DMS153 treated with DMSO at 0.1 percent for 48 hours (cell line): ENCODE data around the gene ZER1.
"Not testable (repeated sequence)": the region's sequence is repeated elsewhere in the genome, so short reads cannot be mapped to it uniquely, and the experiment has no call there.

Source experiments
- DNase-seq: peaks from one replicate; lab custom pipeline; 2025; ENCODE audit not compliant: unreplicated experiment; lab: John Stamatoyannopoulos, UW

The ZER1 gene

DNA sequence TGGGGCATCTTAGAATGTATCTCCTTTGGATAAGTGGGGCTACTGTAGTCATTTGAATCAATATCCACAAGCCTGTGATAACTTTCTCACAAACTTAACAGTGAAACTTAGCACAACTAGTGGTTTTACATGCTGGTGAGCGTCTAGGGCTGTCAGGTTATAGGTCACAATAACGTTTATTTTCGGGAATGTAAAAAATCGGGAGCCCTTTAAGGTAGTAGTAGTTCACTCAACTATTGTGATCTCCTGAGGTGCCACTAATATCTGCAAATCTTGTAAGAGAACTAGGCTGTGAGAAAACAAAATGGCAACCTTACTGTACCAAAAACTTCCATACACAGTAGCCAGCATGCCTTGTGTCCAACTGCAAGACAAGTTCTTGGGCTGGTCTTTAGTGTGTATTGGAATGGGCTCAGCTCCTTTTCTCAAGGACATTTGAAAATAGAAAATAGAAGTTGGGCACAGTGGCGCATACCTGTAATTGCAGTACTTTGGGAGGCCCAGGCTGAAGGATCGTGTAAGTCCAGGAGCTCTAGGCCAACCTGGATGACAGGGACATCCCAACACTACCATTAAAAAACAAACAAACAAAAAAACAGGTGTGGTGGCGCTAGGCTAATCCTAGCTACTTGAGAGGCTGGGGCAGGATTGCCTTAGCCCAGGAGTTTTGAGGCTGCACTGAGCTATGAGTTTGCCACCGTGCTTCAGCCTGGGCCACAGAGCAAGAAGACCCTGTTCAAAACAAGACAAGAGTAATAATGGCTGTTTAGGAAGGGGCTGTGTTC lies 74.6 kb downstream of the ZER1 start:
- DNase-seq = no peak

- no peak for DNase-seq
These were observed 77.4 kb downstream of the ZER1 start for GRCh38 chr9:128694344-128694743.

- DNase-seq = not testable (repeated sequence)
These were observed 78.0 kb downstream of the ZER1 start for GRCh38 chr9:128693738-128694137.

GRCh38 chr9:128690684-128691034 lies 81.1 kb downstream of the ZER1 start:
- no peak for DNase-seq

DNA sequence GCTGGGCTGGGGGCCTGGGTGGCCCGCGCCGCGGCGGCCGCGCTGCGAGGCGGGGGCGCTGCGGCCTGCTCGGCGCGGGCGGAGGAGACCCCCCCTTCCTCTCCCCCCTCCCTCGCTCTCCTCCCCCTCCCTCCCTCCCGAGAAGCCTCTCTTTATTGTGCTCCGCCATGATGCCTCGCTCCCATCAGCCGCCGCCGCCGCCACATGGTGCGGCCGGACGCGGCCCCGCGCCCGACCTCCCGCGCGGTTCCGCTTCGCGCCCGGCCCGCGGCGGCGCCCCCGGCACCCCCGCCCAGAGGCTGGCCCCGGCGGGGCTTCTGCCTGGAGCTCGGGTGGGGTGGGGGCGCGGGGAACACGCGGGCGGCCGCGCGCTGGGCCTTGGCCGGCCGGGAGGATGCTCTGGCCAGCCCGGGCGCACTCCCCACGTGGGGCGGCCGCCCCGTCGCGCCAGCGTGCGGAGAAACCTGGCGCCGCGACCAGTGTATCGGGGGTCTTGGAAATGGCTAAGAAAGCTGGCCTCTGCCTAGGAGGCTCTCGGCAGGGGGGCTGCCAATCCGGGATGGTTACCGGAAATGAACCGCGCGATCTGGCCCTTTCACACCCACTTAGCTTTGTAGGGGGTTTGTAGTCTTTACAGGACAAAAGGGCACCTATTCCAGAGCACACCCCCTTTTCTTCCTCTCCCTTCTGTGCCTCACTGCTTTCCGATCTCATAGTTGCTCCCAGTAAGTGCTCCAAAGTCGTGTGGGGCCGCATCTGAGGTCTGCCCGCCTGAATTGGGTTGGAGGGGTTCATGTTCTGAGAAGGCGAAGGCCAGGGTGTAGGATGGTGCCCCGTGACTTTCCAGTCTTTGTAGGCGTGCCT lies 81.7 kb downstream of the ZER1 start:
- no peak for DNase-seq

GRCh38 chr9:128689293-128689774 lies 82.4 kb downstream of the ZER1 start:
- no peak for DNase-seq

- peak; percentile 92 for DNase-seq
These were observed 83.0 kb downstream of the ZER1 start, which contains the start of gene SET for GRCh38 chr9:128688501-128689292. Gene SET, plus strand, starts transcription at chr9:128689222. Its CDS starts 361 bp downstream, at chr9:128689583.

- no peak for DNase-seq
These were observed 84.3 kb downstream of the ZER1 start for GRCh38 chr9:128687453-128687852.

- DNase-seq = no peak
These were observed 85.9 kb downstream of the ZER1 start for GRCh38 chr9:128685636-128686489.

- peak; percentile 75 for DNase-seq
These were observed 87.2 kb downstream of the ZER1 start for GRCh38 chr9:128684325-128685199.

DNA sequence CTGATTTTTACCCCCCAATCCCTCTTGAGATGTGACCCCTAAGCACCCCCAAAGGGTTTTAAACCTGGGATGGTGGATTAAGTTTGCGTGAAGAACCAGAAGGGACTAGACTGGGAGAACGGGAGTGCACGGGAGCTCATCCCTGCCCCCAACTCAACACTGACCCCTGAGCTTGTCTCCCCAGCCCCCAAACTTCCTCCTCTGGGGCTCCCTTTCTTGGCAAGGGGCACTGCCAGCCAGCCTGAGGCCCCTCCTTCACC lies 87.7 kb downstream of the ZER1 start:
- no peak for DNase-seq

GRCh38 chr9:128683340-128684064 lies 88.2 kb downstream of the ZER1 start:
- no peak for DNase-seq
